NOMO-1 treated with DMSO at 0.1 percent for 48 hours (cell line): Measurements from ENCODE around the gene PNPLA7.
"Not testable (repeated sequence)": the region's sequence is repeated elsewhere in the genome, so short reads cannot be mapped to it uniquely, and the experiment has no call there.

ENCODE experiments used
- DNase-seq: peaks from one replicate; lab custom pipeline; 2025; ENCODE audit not compliant: unreplicated experiment; lab: John Stamatoyannopoulos, UW

PNPLA7 gene

DNA sequence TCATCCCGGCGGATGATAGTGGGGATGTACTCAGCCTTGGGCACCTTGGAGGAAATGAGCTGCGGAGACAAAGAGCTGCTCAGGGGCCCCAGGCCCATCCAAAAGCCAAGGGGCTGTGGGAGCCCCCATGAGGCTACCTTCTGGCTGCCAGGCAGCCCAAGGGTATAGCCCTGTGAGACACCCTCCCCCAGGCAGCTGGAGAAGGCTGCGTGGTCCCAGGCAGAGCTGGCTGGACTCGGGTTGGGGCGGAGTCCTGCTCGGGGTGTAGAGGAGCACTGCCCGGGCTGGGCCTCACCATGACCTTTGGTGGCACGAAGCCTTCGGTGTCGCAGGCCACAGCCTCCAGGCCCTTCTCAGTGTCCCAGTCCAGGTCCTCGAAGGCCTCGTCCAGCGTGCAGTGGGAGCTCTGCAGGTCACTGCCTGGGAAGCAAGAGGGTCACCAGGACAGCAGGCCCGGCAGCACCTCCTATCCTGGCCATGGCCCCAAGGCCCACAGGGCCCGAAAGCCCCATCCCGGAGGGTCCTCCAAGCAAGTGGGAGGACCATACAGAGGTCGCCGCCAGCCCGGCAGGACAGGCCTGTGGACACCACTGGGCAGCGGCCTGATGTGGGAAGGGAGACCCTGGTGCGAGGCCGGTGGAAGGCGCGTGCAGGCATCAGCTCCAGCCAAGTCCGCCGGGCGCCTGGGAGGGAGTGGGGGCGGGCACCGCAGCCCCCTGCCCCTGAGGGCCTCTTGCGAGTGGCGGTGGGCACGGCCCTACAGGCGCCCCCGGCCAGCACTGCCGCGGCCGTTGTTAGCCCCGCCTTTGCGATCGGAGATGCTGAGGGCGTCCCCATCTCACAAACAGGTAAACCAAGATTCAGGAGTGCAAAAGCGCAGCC is 97.2 kb downstream of the PNPLA7 start:
- no peak for DNase-seq

DNA sequence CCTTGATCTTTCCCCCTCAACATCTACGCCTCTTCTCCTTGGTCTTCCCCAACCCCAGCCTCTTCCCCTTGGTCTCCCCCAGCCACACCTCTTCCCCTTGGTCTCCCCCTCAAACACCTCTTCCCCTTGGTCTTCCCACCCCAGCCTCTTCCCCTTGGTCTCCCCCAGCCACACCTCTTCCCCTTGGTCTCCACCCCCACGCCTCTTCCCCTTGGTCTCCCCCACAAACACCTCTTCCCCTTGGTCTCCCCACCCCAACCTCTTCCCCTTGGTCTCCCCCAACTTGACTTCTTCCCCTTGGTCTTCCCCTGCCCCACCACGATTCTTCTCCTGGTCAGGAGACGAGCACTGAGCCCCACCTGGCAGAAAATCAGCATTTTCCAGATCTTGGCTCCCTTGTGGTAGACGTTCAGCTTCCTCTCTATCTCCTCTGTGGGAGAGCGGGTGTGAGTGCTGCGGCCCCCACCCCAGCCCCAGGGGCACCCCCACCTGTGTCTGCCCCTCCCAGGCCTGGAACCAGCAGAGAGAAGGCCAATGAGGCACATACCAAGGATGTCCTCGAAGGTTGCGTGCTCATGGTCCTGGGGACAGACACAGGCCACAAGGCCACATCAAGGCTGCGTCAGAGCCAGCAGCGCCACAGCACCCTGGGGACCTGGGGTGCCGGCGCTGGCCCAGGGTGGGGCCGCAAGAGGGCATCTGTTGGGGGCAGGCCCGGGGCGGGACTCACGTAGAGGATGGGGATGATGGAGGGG is 98.0 kb downstream of the PNPLA7 start:
- DNase-seq, result no peak

DNA sequence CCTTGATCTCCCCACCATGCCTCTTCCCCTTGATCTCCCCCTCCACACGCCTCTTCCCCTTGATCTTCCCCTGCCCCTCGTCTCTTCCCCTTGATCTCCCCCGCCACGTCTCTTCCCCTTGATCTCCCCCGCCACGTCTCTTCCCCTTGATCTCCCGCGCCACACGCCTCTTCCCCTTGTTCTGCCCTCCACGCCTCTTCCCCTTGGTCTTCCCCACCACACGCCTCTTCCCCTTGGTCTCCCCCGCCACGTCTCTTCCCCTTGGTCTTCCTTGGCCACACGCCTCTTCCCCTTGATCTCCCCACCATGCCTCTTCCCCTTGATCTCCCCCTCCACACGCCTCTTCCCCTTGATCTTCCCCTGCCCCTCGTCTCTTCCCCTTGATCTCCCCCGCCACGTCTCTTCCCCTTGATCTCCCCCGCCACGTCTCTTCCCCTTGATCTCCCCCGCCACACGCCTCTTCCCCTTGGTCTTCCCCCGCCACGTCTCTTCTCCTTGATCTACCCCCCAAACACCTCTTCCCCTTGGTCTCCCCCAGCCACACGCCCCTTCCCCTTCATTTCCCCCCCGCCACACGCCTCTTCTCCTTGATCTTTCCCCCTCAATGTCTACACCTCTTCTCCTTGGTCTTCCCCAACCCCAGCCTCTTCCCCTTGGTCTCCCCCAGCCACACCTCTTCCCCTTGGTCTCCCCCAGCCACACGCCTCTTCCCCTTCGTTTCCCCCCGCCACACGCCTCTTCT is 98.8 kb downstream of the PNPLA7 start:
- DNase-seq, result not testable (repeated sequence)

DNA sequence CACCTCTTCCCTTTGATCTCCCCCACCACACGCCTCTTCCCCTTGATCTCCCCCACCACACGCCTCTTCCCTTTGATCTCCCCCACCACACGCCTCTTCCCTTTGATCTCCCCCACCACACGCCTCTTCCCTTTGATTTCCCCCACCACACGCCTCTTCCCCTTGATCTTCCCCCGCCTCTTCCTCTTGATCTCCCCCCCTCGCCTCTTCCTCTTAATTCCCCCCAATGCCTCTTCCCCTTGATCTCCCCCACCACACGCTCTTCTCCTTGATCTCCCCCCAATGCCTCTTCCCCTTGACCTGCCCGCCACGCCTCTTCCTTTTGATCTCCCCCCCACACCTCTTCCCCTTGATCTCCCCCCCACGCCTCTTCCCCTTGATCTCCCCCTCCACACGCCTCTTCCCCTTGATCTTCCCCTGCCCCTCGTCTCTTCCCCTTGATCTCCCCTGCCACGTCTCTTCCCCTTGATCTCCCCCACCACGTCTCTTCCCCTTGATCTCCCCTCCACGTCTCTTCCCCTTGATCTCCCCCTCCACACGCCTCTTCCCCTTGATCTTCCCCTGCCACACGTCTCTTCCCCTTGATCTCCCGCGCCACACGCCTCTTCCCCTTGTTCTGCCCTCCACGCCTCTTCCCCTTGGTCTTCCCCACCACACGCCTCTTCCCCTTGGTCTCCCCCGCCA is 99.5 kb downstream of the PNPLA7 start:
- peak; percentile 35 for DNase-seq

DNA sequence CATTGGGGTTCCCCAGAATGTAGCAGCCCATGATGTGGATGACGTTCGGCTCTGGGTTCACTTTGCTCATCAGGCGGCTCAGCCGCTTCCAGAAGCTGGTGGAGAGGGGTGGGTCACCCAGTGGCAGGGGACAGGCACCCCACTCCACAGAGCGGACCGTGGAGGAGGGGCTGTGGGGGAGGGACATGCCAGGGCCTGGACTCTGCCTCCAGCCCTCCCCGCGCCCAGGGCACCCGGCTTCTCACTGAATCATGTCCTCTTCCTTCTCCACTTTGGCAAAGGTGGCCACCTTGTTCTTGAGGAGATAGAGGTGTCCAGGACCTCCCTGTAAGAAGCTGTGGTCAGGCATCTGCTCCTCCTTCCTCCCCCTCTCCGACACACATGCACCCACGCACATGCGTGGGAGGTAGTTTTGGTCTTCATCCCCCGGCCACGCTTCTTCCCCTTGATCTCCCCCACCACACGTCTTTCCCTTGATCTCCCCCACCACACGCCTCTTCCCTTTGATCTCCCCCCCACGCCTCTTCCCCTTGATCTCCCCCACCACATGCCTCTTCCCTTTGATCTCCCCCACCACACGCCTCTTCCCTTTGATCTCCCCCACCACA is 100.2 kb downstream of the PNPLA7 start:
- no peak for DNase-seq

DNA sequence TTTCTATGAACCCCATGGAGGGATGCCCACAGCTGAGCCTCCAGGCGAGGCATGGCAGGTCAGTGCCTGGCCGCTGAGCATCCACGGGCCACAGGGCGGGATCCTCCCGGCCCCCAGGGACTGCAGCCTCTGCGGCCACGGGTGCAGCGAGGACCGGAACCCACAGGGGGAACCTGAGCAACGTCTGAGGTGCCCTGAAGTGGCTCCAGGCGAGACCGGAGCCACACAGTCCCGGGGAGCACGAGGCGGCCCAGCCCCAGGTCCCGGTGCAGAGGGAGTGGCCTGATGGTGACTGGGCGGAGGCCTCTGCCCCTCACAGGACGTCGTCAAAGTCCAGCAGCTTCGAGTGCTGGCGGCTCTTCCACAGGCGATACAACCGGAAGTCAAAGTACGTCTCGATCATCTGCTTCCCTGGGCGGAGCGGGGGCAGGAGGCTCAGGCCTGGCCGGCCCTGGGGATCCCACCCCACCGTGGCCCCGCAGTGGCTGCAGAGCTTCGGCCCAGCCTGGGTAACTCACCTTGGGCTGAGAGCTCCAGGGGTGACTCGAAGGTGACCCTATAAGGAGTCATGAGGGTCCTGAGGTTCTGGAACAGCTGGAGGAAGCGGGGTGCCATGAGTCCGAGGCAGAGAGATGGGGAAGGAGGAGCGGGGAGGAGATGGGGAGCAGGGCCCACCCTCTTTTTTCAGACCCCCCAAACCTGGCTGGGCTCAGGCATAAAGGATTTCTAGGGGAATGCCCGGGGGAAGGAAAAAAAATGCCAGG is 100.9 kb downstream of the PNPLA7 start:
- no peak for DNase-seq

DNA sequence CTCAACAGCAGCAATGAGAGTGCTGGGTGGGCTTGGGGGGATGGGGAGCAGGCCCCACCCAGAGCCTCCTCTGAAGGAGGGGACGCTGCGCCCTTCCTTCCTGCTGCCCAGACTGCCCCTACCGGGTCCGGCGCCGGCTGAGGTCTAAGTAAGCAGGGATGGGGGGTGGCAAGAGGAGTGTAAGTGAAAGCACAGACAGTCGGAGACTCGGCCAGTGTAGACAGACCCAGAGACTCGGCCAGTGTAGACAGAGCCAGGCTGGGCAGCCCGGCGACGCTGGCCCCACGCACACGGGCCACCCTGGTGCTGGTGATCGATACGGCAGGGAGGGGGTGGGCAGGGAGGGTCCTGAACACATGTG is 101.6 kb downstream of the PNPLA7 start:
- DNase-seq, result no peak

DNA sequence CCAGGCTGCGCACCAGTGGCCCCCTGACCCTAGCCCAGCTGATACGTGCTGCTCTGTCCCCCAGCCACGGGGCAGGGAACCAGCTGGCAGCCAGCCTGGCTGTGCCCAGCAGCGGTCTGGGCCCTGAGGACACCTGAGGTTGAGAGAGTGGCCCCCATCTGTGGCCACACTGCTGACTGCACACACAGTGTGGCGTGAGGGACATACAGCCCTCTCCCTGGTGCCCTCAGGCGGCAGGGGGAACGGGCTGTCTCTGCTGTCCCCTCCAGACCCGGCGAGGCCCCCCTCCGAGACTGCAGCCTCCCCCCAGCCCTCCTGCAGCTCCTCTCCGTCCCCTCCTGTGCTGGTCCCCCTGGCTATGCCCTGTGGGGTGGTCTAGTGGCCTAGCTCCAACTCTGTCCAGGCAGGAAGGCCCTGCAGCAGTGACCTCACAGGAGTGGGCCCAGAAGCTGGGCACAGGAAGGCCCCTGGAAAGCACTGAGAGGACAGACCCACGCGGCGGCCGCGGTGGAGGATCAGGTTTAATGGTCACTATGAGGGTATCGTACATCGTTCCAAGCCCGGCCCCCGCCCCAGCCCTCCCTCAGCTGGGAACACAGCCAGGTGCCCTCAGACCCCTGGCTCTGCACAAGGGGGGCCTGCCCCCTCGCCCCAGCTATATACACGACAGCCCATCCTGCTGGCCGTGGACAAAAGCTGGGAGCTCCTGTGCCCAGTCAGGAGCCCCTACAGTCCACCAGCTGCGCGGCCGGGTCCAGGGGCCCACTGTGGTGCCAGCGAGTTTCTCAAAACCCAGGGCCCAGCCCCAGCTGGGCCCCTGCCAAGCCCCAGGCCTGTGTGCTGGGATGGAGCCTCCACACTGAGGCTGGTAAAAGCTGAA is 102.2 kb downstream of the PNPLA7 start:
- no peak for DNase-seq

DNA sequence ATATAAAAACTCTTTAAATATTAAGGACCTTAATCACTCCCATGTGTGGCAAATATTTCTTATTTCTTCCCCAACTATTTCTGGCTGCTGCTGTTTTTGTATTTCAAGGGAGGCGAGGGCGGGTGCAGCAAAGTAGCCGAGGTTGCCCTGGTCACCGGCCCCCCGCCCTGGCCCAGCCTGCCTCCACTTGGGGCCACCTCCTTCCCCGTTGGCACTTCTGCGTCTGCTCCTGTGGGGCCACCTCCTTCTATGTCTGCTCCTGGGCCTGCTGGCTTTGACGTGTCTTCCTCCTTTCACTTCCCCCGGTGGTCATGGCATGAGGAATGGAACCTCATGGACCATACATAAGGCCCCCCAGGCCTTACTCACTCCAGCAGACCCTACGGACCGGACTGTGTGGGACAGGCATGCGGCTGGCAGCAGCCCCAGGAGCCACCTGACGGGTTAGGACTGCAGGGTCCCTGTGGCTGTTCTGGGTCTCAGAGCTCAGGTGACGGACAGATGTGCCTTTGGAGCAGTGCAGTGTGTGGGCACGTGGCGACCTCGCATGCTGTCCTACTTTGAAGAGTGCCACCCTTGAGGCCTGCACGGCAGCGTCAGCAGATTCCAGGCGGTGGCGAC is 103.2 kb downstream of the PNPLA7 start:
- DNase-seq, result peak; percentile 85

DNA sequence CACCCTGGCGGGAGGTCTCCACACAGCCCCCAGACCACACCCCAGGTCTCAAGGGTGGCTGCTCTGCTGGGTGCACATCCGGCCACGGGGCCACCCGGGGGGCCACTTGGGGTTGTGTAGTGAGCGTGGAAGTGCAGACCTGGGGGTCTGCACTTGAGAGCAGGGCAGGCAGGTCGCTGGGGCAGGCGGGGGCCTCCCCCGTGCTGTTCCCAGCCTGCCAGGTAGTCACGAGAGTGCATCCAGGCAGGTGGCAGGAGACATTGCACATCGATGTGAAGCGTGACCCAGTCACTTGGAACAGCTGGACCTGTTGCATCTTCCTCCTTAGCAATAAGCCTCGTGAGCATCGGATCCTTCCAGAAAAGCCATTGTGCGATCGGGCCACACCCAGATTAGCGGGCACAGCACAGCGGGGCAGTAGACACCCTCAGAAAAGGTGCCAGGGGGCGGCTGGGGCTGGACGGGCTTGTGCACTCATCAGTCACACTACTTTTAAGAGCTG is 104.2 kb downstream of the PNPLA7 start:
- no peak for DNase-seq

DNA sequence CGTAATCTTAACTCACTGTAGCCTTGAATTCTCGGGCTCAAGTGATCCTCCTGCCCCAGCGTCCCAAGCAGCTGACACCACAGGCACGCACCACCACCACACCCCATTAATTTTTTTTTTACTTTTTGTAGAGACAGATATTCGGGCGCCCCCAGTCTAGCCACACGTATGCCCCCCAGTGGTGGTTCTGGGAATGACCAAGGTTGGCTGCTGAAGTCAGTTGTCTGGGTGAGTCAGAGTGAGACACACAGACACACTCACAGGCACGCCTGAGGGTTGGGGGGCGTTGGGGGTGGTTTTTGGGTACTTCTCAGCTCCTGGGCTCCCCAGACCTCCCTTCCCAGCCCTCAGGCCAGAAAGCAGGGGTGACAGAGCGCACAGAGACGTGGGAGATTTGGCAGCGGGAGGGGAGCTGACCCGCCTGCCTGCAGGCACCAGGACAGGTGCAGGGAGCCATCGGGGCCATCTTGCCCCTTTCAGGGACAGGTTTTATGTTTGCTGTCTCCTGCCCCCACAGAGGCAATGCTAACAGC is 104.9 kb downstream of the PNPLA7 start:
- DNase-seq, result peak; percentile 77

DNA sequence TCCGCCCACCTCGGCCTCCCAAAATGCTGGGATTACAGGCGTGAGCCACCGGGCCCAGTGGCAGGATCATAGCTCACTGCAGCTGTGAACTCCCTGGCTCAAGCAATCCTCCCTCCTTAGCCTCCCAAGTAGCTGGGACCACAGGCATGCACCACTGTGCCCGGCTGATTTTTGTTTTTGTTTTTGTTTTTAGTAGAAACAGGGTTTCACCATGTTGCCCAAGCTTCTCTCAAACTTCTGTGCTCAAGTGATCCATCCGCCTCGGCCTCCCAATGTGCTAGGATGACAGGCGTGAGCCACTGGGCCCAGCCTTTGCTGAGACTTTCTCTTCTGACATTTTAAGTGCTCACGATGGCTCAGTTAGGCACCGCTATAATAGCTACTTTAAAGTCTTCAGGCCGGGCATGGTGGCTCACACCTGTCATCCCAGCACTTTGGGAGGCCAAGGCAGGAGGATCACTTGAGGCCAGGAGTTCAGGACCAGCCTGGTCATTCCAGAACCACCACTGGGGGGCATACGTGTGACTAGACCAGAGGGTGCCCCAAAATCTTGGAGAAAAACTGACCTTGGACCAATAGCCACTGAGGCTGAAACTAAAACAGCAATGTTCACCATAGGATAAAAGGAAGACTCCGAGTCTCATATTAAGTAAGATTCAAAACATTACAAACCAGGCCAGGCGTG is 106.0 kb downstream of the PNPLA7 start:
- no peak for DNase-seq

DNA sequence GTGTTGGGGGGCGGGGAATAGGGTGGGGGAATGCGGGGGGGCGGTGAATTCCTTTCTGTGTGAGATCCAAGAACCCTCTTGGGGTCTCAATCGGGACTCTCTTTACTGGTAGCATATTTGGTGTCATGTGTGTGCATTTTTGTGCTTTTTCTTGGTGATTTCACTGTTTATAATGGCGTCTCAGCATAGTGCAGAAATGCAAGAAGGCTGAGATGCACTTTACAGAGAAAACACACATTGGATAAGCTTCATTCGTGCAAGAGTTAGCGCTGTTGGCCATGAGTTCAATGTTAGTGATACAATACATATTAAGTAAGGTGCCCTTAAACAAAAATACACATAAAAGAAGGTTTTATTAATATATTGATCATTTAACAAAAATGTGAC is 108.3 kb downstream of the PNPLA7 start:
- no peak for DNase-seq

DNA sequence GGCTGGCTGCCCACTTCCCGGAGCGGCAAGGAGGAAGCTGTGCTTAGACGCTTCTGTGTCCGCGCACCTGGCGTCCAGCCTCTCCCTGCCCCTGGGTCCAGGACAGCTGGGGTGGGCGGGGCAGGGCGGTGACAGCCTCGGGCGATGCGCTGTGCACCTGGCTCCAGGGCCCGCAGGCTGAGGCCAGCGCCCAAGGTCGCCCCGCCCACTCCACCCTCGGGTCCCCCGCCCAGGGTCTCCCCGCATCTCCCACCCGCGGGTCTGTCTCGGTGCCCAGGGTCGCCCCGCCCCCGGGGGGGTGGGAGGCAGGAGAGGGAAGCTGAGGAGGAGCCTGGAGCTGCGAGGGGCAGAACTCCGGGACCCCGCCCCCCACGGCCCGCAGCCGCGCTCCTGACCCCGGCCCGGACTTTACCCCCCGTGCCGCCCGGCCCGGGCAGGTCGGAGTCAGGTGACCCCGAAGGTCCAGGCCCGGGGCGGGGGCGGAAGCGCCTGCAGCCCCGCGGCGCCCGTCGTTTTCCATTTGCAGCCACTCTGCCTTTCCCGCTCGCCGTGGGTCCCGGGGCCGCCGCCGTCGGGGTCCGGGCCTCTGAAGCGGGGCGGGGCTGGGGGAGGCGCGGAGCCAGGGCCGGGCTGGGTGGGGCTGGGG is 108.8 kb downstream of the PNPLA7 start, which contains the start of gene ENTPD8:
Gene ENTPD8, minus strand, starts transcription at position 69 of the 646 bp plus-strand sequence. CDS start 3,072 bp downstream, outside the sequence.
- peak; percentile 27 for DNase-seq

DNA sequence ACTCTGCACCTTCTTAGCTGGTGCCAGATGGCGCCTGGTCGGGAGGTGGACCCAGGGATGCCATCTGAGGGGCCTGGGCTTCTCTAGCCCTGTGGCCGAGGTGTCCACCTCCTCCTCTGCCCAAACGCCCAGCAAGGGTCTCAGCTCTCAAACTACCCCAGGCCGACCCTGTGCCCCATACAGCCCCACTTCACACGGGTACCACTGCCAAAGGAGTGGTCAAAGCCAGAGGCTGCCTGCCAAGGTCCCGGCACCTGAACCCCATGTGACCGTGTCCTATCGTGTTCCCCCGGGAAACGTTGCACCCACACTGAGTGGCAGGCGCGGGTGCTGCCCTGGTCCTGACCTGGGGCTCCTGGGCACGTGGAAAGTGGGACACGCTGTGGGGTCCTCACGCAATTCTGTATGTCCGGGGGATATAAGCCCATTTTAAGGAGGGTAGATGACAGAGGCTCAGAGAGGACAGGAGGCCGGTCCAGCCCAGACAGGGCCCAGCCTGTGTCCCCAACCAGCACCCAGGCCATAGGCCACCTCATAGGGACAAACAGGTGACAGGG is 111.0 kb downstream of the PNPLA7 start:
- DNase-seq, result no peak

DNA sequence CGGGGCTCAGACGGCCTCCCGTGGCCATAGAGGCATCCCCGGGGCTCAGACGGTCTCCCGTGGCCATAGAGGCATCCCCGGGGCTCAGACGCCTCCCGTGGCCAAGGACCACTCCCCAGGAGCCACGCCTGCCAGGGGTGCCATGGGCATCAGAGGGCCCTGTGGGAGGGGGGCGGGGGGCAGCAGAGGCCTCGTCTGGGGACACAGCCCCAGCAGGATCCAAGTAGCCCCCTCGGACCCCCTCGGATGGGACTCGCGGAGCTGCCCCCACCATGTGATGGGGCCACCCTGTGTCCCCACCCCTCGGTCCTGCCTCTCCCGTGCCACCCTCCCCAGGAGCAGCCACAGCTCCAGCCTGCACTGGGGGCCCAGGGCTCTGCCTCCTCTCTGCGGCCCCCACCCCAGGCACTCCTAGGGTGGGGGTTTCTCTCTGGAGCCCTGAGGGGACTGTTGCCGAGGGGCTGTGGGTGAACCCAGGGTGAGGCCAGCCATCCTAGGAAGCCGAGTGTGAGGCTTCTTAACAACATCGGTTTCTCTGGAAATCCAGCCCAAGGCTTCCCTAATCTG is 111.5 kb downstream of the PNPLA7 start:
- DNase-seq, result no peak
